Right lobe of liver (tissue), 6 donors: ENCODE data around the gene MAP3K20. TPM values are rescaled to one million over a fixed set of nuclear protein-coding genes. Genes with fewer than 3 reads are reported as not detected.
"Not testable (repeated sequence)": the region's sequence is repeated elsewhere in the genome, so short reads cannot be mapped to it uniquely, and the experiment has no call there.

Experiments used
- ATAC-seq, 4 donors: fragments of 200-7000 bp; cut with Tn5 transposase; one replicate each; pipeline ENCODE4 v1.9.1; 2020; ENCODE audit warnings: mild to moderate bottlenecking in 4 of 4, moderate library complexity in 4 of 4
- DNase-seq, 3 donors: peaks; one replicate each; pipeline ENCODE4 v3.0.0-alpha.2; 2020
- H3K27ac ChIP-seq, 3 donors: fragments of 200-600 bp; one replicate each; pipeline ENCODE4 v1.8.0; 2022
- H3K27me3 ChIP-seq, 2 donors: fragments of 200-600 bp; one replicate each; pipeline ENCODE4 v1.8.0; 2022
- H3K36me3 ChIP-seq, 4 donors: fragments of 200-600 bp; sonication (generic) in 1 of 4; one replicate each; pipeline versions ENCODE4 v1.5.1 to v1.8.0; 2017 to 2022; ENCODE audit warnings: control low read depth in 1 of 4
- H3K4me1 ChIP-seq, 4 donors: fragments of 200-600 bp; sonication (generic) in 1 of 4; one replicate each; pipeline versions ENCODE4 v1.5.1 to v1.8.0; 2017 to 2022; ENCODE audit warnings: control low read depth in 1 of 4
- H3K4me3 ChIP-seq, 3 donors: fragments of 200-600 bp; one replicate each; pipeline ENCODE4 v1.8.0; 2022
- H3K9me3 ChIP-seq, 4 donors: fragments of 200-600 bp; sonication (generic) in 1 of 4; one replicate each; pipeline versions ENCODE4 v1.5.1 to v1.8.0; 2017 to 2022; ENCODE audit warnings: control low read depth in 1 of 4
- POLR2A ChIP-seq: fragments of 450-650 bp; IDR thresholded peaks from one replicate; pipeline ENCODE4 v1.6.1; 2017; ENCODE audit warnings: antibody characterized with exemption, mild to moderate bottlenecking
- WGBS: methylation state at CpG from one replicate; pipeline ENCODE4 v1.1.6; 2018; ENCODE audit warnings: low coverage, low lambda C conversion rate; ENCODE audit not compliant: insufficient coverage; ENCODE audit errors: missing lambda C conversion rate; 5-methylcytosine and 5-hydroxymethylcytosine counted together
- intact Hi-C, 2 donors: fragments of 100-400 bp; cut with DNase I; formaldehyde crosslinking; loops; one replicate each; pipeline versions ENCODE4 v1.11.2 to v1.14.1; 2022
- total RNA-seq, 6 experiments: library from RNA; depleted of rRNA in 2 of 6; stranded (reverse); fragments of >200 nt in 2 of 6; fragmentation: NEBNext Ultra II Directional in 3 of 6; extraction: Animal tissue kit (Norgen Biotek cat#: 25700) in 3 of 6; gene quantifications; one replicate each; pipeline versions ENCODE4 v1.1.0 to v1.2.4, GENCODE V29; 2016 to 2023
- TF ChIP-seq, protein P1 (sequence below), 4 donors: fragments of 200-600 bp in 3 of 4; fragments of 450-650 bp in 1 of 4; IDR thresholded peaks; one replicate each; pipeline versions ENCODE4 v1.5.1 to v1.8.0; 2016 to 2022; ENCODE audit warnings: antibody characterized with exemption in 4 of 4, mild to moderate bottlenecking in 2 of 4
- donor health status: DM: no; HTN: yes; CAD: no.
- donor health status: DM: no; HTN: no; CAD: no.
- donor health status: DM: no; HTN: no; CAD: no.
- donor health status: DM: no; HTN: yes; CAD: no.
- donor health status: DM: no; HTN: yes; CAD: no.

MAP3K20 gene
- total RNA-seq, 6 experiments from 2014 or later = 16.0 to 36.8 (median 22.0) TPM

DNA sequence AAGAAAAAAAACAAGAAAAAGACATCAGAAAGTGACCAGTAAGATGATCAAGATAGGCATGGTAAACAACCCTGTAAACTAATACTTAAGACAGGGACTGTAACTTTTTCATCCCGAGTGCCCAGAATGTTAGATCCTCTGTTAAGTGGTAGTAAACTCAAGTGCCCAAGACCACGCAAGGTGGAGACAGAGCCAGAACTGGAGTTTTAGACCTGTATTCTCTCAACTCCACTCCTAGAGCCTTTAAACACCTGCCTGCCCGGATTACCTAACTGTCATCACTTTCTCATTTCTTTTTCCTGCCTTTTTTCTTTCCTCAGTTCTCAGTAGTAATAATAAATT lies 203.9 kb downstream of the MAP3K20 start:
- no peak for DNase-seq
- Histone ChIP-seq H3K27me3 (no peaks in the 10 kb centered on the region), H3K4me1 (no peaks in the 10 kb centered on the region), H3K9me3 (no peaks in the 10 kb centered on the region), H3K4me3 (no peak overlapping the region), H3K36me3 (no peaks in the 10 kb centered on the region), H3K27ac (no peak overlapping the region)
- no peak for TF ChIP-seq POLR2A
- TF ChIP-seq, protein P1, sequence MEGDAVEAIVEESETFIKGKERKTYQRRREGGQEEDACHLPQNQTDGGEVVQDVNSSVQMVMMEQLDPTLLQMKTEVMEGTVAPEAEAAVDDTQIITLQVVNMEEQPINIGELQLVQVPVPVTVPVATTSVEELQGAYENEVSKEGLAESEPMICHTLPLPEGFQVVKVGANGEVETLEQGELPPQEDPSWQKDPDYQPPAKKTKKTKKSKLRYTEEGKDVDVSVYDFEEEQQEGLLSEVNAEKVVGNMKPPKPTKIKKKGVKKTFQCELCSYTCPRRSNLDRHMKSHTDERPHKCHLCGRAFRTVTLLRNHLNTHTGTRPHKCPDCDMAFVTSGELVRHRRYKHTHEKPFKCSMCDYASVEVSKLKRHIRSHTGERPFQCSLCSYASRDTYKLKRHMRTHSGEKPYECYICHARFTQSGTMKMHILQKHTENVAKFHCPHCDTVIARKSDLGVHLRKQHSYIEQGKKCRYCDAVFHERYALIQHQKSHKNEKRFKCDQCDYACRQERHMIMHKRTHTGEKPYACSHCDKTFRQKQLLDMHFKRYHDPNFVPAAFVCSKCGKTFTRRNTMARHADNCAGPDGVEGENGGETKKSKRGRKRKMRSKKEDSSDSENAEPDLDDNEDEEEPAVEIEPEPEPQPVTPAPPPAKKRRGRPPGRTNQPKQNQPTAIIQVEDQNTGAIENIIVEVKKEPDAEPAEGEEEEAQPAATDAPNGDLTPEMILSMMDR (IDR thresholded peaks at IDR 0.05) = no peak
- intact Hi-C loops = no loop called here
- ATAC-seq = no peak
- WGBS = 58% methylated on average over 3 of the region's 3 CpGs

DNA sequence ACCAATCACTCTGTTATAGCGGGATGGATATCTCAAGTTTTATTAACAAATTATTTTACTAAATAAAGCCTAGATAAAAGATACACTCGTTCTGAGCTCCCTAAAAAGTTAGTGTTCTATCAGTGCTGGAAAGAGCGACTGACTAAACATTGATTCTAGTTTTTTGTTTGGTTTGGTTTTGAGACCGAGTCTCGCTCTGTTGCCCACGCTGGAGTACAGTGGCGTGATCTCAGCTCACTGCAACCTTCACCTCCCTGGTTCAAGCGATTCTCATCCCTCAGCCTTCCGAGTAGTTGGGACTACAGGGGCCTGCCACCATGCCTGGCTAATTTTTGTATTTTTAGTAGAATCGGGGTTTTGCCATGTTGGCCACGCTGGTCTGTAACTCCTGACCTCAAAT lies 205.2 kb downstream of the MAP3K20 start:
- intact Hi-C loops = no loop called here
- H3K27ac ChIP-seq = no peak overlapping the region
- DNase-seq (no peak), ATAC-seq (no peak)
- H3K4me1 ChIP-seq = no peaks in the 10 kb centered on the region
- H3K27me3 ChIP-seq = no peaks in the 10 kb centered on the region
- H3K36me3 ChIP-seq = no peaks in the 10 kb centered on the region
- TF ChIP-seq, protein P1 (IDR thresholded peaks at IDR 0.05) = no peak
- no peak for TF ChIP-seq POLR2A
- H3K4me3 ChIP-seq = no peak overlapping the region
- WGBS = 82% methylated on average over 11 of the region's 11 CpGs
- no peaks in the 10 kb centered on the region for H3K9me3 ChIP-seq

DNA sequence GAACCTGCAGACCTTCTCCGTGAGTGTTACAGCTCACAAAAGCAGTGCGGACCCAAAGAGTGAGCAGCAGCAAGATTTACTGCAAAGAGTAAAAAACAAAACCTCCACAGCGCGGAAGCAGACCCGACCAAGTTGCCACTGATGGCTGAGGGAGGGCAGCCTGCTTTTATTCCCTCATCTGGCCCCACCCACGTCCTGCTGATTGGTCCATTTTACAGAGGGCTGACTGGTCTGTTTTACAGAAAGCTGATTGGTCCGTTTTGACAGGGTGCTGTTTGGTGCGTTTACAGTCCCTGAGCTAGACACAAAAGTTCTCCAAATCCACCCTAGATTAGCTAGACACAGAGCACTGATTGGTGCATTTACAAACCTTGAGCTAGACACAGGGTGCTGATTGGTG lies 206.3 kb downstream of the MAP3K20 start:
- 81% methylated on average over 2 of the region's 8 CpGs for WGBS
- H3K4me1 ChIP-seq, H3K36me3 ChIP-seq, H3K27me3 ChIP-seq, DNase-seq, H3K4me3 ChIP-seq, H3K9me3 ChIP-seq, intact Hi-C loops, ATAC-seq, H3K27ac ChIP-seq: not testable (repeated sequence)

DNA sequence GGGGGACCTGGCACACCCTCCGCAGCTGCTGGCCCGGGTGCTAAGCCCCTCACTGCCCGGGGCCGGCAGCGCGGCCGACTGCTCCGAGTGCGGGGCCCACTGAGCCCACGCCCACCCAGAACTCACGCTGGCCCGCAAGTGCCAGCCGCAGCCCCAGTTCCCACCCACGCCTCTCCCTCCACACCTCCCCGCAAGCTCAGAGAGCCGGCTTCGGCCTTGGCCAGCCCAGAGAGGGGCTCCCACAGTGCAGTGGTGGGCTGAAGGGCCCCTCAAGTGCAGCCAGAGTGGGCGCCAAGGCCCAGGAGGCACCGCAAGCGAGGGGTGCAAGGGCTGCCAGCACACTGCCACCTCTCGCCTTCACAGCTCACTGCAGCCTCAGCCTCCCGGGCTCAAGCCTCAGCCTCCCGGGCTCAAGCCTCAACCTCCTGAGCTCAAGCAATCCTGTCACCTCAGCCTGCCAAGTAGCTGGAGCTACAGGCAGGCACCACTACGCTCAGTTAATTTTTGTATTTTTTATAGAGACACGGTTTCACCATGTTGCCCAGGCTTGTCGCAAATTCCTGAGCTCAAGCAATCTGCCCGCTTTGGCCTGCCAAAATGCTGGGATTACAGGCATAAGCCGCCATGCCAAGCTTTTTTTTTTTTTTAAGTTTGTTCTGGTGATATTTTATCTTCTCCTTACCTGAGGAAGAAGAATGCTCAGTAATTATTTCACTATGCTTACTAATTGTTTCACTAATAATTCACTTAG lies 207.3 kb downstream of the MAP3K20 start:
- ATAC-seq = no peak
- no CpG with 5 or more reads among the region's 28 CpGs for WGBS
- H3K27ac ChIP-seq = no peak overlapping the region
- no peaks in the 10 kb centered on the region for H3K27me3 ChIP-seq
- intact Hi-C loops = no loop called here
- no peak for DNase-seq
- H3K9me3 ChIP-seq = no peaks in the 10 kb centered on the region
- H3K36me3 ChIP-seq = no peaks in the 10 kb centered on the region
- H3K4me1 ChIP-seq = no peaks in the 10 kb centered on the region
- TF ChIP-seq, protein P1 (IDR thresholded peaks at IDR 0.05) = no peak
- no peak for TF ChIP-seq POLR2A
- H3K4me3 ChIP-seq = no peak overlapping the region

DNA sequence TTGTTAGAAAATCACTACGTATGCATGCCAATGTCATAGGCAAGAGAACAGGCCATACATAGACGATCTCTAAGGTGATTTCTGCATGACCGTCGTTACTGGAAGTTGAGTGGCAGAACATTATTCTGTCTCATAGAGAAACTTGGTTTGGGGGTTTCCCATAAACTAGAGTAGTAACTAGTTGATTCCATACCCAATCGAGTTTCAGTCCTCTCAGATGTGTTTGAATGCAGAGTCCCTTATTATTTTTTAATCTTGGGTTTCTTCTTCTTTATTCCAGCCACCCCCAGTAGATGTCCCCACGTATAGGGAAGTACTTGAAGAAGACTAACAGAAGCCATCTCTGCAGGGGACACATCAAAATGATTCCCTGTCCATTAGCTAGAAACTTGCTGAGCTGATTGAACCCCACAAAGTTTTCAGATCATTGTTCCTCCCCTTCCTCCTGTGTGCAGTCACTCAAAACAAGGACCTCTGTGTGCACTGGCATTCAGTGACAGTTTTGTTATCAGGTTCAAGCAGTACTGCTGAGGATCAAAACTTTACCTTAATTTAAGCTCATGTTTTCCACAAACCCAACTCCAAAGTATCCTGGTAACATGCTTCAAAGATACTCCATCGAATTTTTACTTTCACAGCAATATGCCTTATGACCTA lies 210.6 kb downstream of the MAP3K20 start:
- DNase-seq (no peak), ATAC-seq (no peak)
- Histone ChIP-seq H3K4me3 (no peak overlapping the region), H3K27me3 (no peaks in the 10 kb centered on the region), H3K36me3 (no peaks in the 10 kb centered on the region), H3K4me1 (no peaks in the 10 kb centered on the region), H3K27ac (no peak overlapping the region), H3K9me3 (no peaks in the 10 kb centered on the region)
- no peak for TF ChIP-seq POLR2A
- TF ChIP-seq, protein P1 (IDR thresholded peaks at IDR 0.05) = no peak
- 67% methylated on average over 7 of the region's 7 CpGs for WGBS
- intact Hi-C loops = no loop called here
